RWPE2 (cell line): ENCODE measurements around the gene EVC.

Experiments
- ATAC-seq: fragments of 200-7000 bp; cut with Tn5 transposase; 3 replicates; pipeline ENCODE4 v1.9.1; 2021; ENCODE audit warnings: low read depth
- DNase-seq: peaks from one replicate; pipeline ENCODE4 v3.0.0-alpha.2; 2020; ENCODE audit warnings: low spot score
- H3K27ac ChIP-seq: fragments of 450-650 bp; 2 replicates; pipeline ENCODE4 v1.5.1; 2017; ENCODE audit warnings: mild to moderate bottlenecking; ENCODE audit not compliant: poor library complexity, severe bottlenecking
- H3K27me3 ChIP-seq: fragments of 250-450 bp; sonication (Bioruptor Pico); 2 replicates; pipeline ENCODE4 v1.5.1; 2021; ENCODE audit warnings: mild to moderate bottlenecking, moderate library complexity; ENCODE audit not compliant: insufficient read depth, poor library complexity, severe bottlenecking
- H3K36me3 ChIP-seq: fragments of 250-450 bp; sonication (Bioruptor Pico); 2 replicates; pipeline ENCODE4 v1.5.1; 2020; ENCODE audit warnings: low read depth, mild to moderate bottlenecking, moderate library complexity
- H3K4me1 ChIP-seq: fragments of 250-450 bp; sonication (Bioruptor Pico); 2 replicates; pipeline ENCODE4 v1.5.1; 2021; ENCODE audit warnings: mild to moderate bottlenecking, moderate library complexity; ENCODE audit not compliant: insufficient read depth, poor library complexity, severe bottlenecking
- H3K4me3 ChIP-seq: fragments of 250-450 bp; sonication (Bioruptor Pico); 2 replicates; pipeline ENCODE4 v1.5.1; 2021; ENCODE audit warnings: mild to moderate bottlenecking, moderate library complexity; ENCODE audit not compliant: severe bottlenecking
- H3K9me3 ChIP-seq: fragments of 250-450 bp; sonication (Bioruptor Pico); 2 replicates; pipeline ENCODE4 v1.5.1; 2021; ENCODE audit warnings: mild to moderate bottlenecking, moderate library complexity; ENCODE audit not compliant: severe bottlenecking
- TF ChIP-seq, protein P1 (sequence below): fragments of 450-650 bp; IDR thresholded peaks from one replicate; pipeline ENCODE4 v1.5.1; 2017; ENCODE audit warnings: mild to moderate bottlenecking, moderate library complexity; ENCODE audit not compliant: poor library complexity, severe bottlenecking

The EVC gene

DNA sequence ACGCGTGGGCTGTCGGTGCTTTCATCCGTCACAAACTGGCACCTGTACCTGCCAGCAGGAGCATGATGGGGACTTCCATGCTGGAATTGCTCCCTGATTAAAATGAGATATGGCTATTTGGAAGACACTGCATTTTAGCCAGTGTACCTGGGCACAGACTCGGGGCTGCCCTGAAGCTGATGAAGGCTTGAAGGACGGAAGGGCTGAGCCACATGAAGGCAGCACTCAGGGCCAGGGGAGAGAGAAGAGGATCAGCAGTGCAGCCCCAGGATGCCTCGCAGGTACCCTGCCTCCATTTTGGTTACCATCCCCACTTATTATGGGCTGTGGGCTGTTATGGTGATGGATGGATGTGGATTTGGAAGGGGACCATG, 102.9 kb downstream of the EVC start:
- Histone ChIP-seq H3K27me3 (no peaks in the 10 kb centered on the region), H3K4me1 (no peaks in the 10 kb centered on the region), H3K9me3 (no peaks in the 10 kb centered on the region), H3K4me3 (no peak overlapping the region), H3K27ac (no peak overlapping the region), H3K36me3 (peaks cover 58% of the 10 kb centered on the region)
- DNase-seq, result no peak
- TF ChIP-seq, protein P1, sequence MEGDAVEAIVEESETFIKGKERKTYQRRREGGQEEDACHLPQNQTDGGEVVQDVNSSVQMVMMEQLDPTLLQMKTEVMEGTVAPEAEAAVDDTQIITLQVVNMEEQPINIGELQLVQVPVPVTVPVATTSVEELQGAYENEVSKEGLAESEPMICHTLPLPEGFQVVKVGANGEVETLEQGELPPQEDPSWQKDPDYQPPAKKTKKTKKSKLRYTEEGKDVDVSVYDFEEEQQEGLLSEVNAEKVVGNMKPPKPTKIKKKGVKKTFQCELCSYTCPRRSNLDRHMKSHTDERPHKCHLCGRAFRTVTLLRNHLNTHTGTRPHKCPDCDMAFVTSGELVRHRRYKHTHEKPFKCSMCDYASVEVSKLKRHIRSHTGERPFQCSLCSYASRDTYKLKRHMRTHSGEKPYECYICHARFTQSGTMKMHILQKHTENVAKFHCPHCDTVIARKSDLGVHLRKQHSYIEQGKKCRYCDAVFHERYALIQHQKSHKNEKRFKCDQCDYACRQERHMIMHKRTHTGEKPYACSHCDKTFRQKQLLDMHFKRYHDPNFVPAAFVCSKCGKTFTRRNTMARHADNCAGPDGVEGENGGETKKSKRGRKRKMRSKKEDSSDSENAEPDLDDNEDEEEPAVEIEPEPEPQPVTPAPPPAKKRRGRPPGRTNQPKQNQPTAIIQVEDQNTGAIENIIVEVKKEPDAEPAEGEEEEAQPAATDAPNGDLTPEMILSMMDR, result no peak
- ATAC-seq, result no peak

DNA sequence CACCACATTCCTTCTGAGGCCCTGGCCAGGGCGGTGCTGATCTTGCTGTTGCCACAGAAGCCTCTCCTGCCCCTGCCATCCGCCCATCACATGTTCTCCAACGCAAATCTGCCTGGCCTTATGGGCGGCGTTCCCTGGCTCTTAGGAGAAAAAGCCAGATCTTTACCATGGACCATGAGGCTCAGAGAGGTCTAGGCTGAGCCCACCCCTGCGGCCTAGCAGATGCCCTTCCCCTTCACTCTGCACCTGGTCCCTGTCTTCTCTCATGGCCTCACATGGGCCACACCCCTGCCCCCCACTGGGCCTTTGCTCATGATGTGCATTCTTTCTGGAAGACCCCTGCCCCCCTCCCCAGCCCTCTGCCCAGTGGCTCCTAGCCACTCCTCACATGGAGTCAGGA, 103.4 kb downstream of the EVC start:
- DNase-seq, result no peak
- H3K4me3 ChIP-seq, result no peak overlapping the region
- peaks cover 54% of the 10 kb centered on the region for H3K36me3 ChIP-seq
- H3K27ac ChIP-seq, result no peak overlapping the region
- H3K4me1 ChIP-seq, result no peaks in the 10 kb centered on the region
- no peaks in the 10 kb centered on the region for H3K9me3 ChIP-seq
- H3K27me3 ChIP-seq, result no peaks in the 10 kb centered on the region
- ATAC-seq, result no peak
- TF ChIP-seq, protein P1, result no peak

DNA sequence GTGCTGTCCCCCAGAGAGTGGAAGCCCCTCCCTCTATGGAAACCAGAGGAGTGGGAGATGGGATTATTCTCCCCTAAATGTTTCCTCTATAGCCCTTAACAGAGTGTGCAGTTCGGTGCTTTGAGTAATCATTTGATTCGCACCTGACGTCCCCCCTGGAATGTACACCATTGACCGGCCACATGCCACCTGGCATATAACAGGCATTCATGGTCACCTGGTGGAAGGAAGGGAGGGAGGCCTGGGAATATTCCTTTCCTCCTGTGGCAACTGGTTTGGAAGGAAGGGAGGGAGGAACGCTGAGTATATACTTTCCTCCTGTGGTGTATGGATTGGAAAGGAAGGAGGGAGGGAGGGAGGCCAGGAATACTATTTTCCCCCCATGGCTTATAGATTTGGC, 104.6 kb downstream of the EVC start:
- Histone ChIP-seq H3K4me3 (no peak overlapping the region), H3K36me3 (peaks cover 48% of the 10 kb centered on the region), H3K9me3 (no peaks in the 10 kb centered on the region), H3K4me1 (no peaks in the 10 kb centered on the region), H3K27me3 (no peaks in the 10 kb centered on the region), H3K27ac (no peak overlapping the region)
- TF ChIP-seq, protein P1, result no peak
- DNase-seq, result no peak
- ATAC-seq, result no peak

DNA sequence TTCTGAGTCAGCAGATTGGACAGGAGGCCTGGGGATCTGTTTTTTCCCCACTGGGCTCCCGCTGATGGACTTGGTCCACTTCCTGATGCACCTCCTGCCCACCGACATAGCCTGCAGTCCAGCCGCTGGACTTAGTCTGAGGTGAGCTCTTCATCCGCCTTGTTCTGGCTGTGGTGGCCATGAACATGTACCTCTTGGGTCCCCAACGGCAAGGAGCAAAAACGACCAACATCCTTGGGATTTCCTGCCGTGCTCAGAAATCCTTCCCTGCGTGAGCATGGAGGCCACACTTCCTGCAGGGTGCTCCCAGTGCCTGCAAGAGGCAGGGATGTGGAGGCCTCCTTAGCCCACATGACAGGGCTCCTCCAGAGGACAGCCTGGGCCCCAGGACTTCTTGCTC, 105.1 kb downstream of the EVC start:
- Histone ChIP-seq H3K4me3 (no peak overlapping the region), H3K4me1 (no peaks in the 10 kb centered on the region), H3K27ac (no peak overlapping the region), H3K9me3 (no peaks in the 10 kb centered on the region), H3K27me3 (no peaks in the 10 kb centered on the region), H3K36me3 (peaks cover 46% of the 10 kb centered on the region)
- TF ChIP-seq, protein P1, result no peak
- ATAC-seq (no peak), DNase-seq (no peak)

DNA sequence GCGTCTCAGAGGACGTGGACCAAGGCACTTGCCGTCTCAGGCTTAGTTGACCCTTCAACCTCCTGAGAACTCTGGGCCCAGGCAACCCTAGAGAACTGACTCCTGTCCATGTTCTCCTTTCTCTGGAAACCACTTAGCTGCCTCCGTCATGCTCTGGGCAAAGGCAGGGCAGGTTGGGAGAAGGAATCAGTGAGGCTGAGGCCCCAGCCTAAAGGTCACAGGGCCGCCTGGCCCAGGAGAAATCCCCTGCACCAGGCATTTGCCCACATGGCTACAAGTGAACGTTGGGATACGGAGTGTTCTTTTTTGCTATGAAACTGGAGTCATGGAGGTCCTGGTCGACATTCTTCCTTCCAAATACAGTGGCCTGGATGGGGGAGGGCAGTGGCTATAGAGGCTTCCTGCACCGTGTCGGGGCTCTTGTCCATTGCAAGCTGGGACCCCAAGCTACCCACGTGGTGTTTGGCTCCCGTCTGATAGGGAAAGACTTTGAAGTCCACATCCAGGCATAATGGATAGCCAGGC, 105.9 kb downstream of the EVC start:
- Histone ChIP-seq H3K4me3 (no peak overlapping the region), H3K27ac (no peak overlapping the region), H3K36me3 (peaks cover 49% of the 10 kb centered on the region), H3K9me3 (no peaks in the 10 kb centered on the region), H3K4me1 (no peaks in the 10 kb centered on the region), H3K27me3 (no peaks in the 10 kb centered on the region)
- DNase-seq, result no peak
- no peak for ATAC-seq
- TF ChIP-seq, protein P1, result no peak
